WTC11 (cell line): Measurements from ENCODE around the gene CGB2.

Source experiments
- ATF2 ChIP-seq: sonication (generic); formaldehyde crosslinking; IDR thresholded peaks from 2 replicates; pipeline ENCODE4 v1.8.1; 2022; ENCODE audit warnings: low read depth, missing genetic modification reagents, borderline replicate concordance
- CTCF ChIP-seq: fragments of 200-600 bp; IDR thresholded peaks from 2 replicates; pipeline ENCODE4 v1.8.0; 2022; ENCODE audit warnings: antibody characterized with exemption
- FOXJ3 ChIP-seq: sonication (generic); formaldehyde crosslinking; IDR thresholded peaks from 2 replicates; pipeline ENCODE4 v1.9.0; 2021; ENCODE audit warnings: missing genetic modification reagents, mild to moderate bottlenecking, borderline replicate concordance
- FOXP1 ChIP-seq: sonication (generic); formaldehyde crosslinking; IDR thresholded peaks from 2 replicates; pipeline ENCODE4 v1.8.0; 2022; ENCODE audit warnings: missing genetic modification reagents, mild to moderate bottlenecking, moderate library complexity, borderline replicate concordance
- TEAD4 ChIP-seq: sonication (generic); formaldehyde crosslinking; IDR thresholded peaks from 2 replicates; pipeline ENCODE4 v1.8.0; 2022; ENCODE audit warnings: mild to moderate bottlenecking, missing genetic modification reagents
- ZNF317 ChIP-seq: sonication (generic); formaldehyde crosslinking; IDR thresholded peaks from 2 replicates; pipeline ENCODE4 v1.8.1; 2023; ENCODE audit warnings: low read depth, mild to moderate bottlenecking, moderate library complexity, missing genetic modification reagents, borderline replicate concordance

- TF ChIP-seq CTCF, result no peak
- TF ChIP-seq FOXJ3 (CRISPR knock-in tag), result no peak
- no peak for TF ChIP-seq TEAD4
- no peak for TF ChIP-seq ATF2
- no peak for TF ChIP-seq FOXP1
- no peak for TF ChIP-seq ZNF317 (CRISPR knock-in tag)
Observed at GRCh38 chr19:49061000-49061399, 29.3 kb downstream of the CGB2 start.
